Measurements from ENCODE around the gene TSHZ1. TPM values are rescaled to one million over a fixed set of nuclear protein-coding genes. Genes with fewer than 3 reads are reported as not detected.

The TSHZ1 gene
- total RNA-seq, 1 donor from 2014 or later: 12.2 TPM

- H3K27ac Mint-ChIP-seq (ENCODE audit: unreplicated experiment): no peak overlapping the region
- no peak for TF ChIP-seq CTCF (IDR thresholded peaks at IDR 0.05)
- peaks cover 42% of the 10 kb centered on the region for H3K4me1 Mint-ChIP-seq (ENCODE audit: unreplicated experiment)
- no peak for DNase-seq (ENCODE audit: extremely low spot score, unreplicated experiment)
- no peaks in the 10 kb centered on the region for H3K27me3 Mint-ChIP-seq (ENCODE audit: unreplicated experiment)
- no peak overlapping the region for H3K4me3 Mint-ChIP-seq (ENCODE audit: unreplicated experiment)
- H3K9me3 Mint-ChIP-seq (ENCODE audit: unreplicated experiment): no peaks in the 10 kb centered on the region
- H3K36me3 Mint-ChIP-seq (ENCODE audit: unreplicated experiment): no peaks in the 10 kb centered on the region
Measured at GRCh38 chr18:75252136-75252535, 41.5 kb downstream of the TSHZ1 start.

GRCh38 chr18:75253043-75253442, 42.4 kb downstream of the TSHZ1 start:
- Mint-ChIP-seq H3K36me3 (ENCODE audit: unreplicated experiment) (no peaks in the 10 kb centered on the region), H3K9me3 (ENCODE audit: unreplicated experiment) (no peaks in the 10 kb centered on the region), H3K4me3 (ENCODE audit: unreplicated experiment) (no peak overlapping the region), H3K27ac (ENCODE audit: unreplicated experiment) (no peak overlapping the region), H3K4me1 (ENCODE audit: unreplicated experiment) (peaks cover 33% of the 10 kb centered on the region), H3K27me3 (ENCODE audit: unreplicated experiment) (no peaks in the 10 kb centered on the region)
- no peak for TF ChIP-seq CTCF (IDR thresholded peaks at IDR 0.05)
- DNase-seq (ENCODE audit: extremely low spot score, unreplicated experiment): no peak

GRCh38 chr18:75253784-75254183, 43.2 kb downstream of the TSHZ1 start:
- H3K4me1 Mint-ChIP-seq (ENCODE audit: unreplicated experiment): peaks cover 25% of the 10 kb centered on the region
- H3K27me3 Mint-ChIP-seq (ENCODE audit: unreplicated experiment): no peaks in the 10 kb centered on the region
- TF ChIP-seq CTCF (IDR thresholded peaks at IDR 0.05): no peak
- H3K4me3 Mint-ChIP-seq (ENCODE audit: unreplicated experiment): no peak overlapping the region
- no peaks in the 10 kb centered on the region for H3K9me3 Mint-ChIP-seq (ENCODE audit: unreplicated experiment)
- no peak for DNase-seq (ENCODE audit: extremely low spot score, unreplicated experiment)
- no peak overlapping the region for H3K27ac Mint-ChIP-seq (ENCODE audit: unreplicated experiment)
- H3K36me3 Mint-ChIP-seq (ENCODE audit: unreplicated experiment): no peaks in the 10 kb centered on the region

- no peak overlapping the region for H3K4me3 Mint-ChIP-seq (ENCODE audit: unreplicated experiment)
- no peak overlapping the region for H3K27ac Mint-ChIP-seq (ENCODE audit: unreplicated experiment)
- no peak for DNase-seq (ENCODE audit: extremely low spot score, unreplicated experiment)
- H3K4me1 Mint-ChIP-seq (ENCODE audit: unreplicated experiment): peaks cover 25% of the 10 kb centered on the region
- no peaks in the 10 kb centered on the region for H3K36me3 Mint-ChIP-seq (ENCODE audit: unreplicated experiment)
- no peaks in the 10 kb centered on the region for H3K27me3 Mint-ChIP-seq (ENCODE audit: unreplicated experiment)
- no peak for TF ChIP-seq CTCF (IDR thresholded peaks at IDR 0.05)
- H3K9me3 Mint-ChIP-seq (ENCODE audit: unreplicated experiment): no peaks in the 10 kb centered on the region
Measured at GRCh38 chr18:75255094-75255493, 44.5 kb downstream of the TSHZ1 start.

- H3K4me1 Mint-ChIP-seq (ENCODE audit: unreplicated experiment): peaks cover 22% of the 10 kb centered on the region
- H3K36me3 Mint-ChIP-seq (ENCODE audit: unreplicated experiment): no peaks in the 10 kb centered on the region
- no peak for DNase-seq (ENCODE audit: extremely low spot score, unreplicated experiment)
- no peaks in the 10 kb centered on the region for H3K9me3 Mint-ChIP-seq (ENCODE audit: unreplicated experiment)
- H3K27me3 Mint-ChIP-seq (ENCODE audit: unreplicated experiment): no peaks in the 10 kb centered on the region
- no peak overlapping the region for H3K27ac Mint-ChIP-seq (ENCODE audit: unreplicated experiment)
- H3K4me3 Mint-ChIP-seq (ENCODE audit: unreplicated experiment): no peak overlapping the region
- no peak for TF ChIP-seq CTCF (IDR thresholded peaks at IDR 0.05)
Measured at GRCh38 chr18:75256376-75256775, 45.8 kb downstream of the TSHZ1 start.
